Right lobe of liver (tissue), 4 donors: ENCODE results near the gene COQ8B.

Source experiments
- POLR2A ChIP-seq: fragments of 450-650 bp; IDR thresholded peaks from one replicate; pipeline ENCODE4 v1.6.1; 2017; ENCODE audit warnings: antibody characterized with exemption, mild to moderate bottlenecking
- TF ChIP-seq, protein P1 (sequence below), 4 donors: fragments of 200-600 bp in 3 of 4; fragments of 450-650 bp in 1 of 4; IDR thresholded peaks; one replicate each; pipeline versions ENCODE4 v1.5.1 to v1.8.0; 2016 to 2022; ENCODE audit warnings: antibody characterized with exemption in 4 of 4, mild to moderate bottlenecking in 2 of 4
- donor health status: DM: no; HTN: no; CAD: no.
- donor health status: DM: no; HTN: no; CAD: no.
- donor health status: DM: no; HTN: yes; CAD: no.

DNA sequence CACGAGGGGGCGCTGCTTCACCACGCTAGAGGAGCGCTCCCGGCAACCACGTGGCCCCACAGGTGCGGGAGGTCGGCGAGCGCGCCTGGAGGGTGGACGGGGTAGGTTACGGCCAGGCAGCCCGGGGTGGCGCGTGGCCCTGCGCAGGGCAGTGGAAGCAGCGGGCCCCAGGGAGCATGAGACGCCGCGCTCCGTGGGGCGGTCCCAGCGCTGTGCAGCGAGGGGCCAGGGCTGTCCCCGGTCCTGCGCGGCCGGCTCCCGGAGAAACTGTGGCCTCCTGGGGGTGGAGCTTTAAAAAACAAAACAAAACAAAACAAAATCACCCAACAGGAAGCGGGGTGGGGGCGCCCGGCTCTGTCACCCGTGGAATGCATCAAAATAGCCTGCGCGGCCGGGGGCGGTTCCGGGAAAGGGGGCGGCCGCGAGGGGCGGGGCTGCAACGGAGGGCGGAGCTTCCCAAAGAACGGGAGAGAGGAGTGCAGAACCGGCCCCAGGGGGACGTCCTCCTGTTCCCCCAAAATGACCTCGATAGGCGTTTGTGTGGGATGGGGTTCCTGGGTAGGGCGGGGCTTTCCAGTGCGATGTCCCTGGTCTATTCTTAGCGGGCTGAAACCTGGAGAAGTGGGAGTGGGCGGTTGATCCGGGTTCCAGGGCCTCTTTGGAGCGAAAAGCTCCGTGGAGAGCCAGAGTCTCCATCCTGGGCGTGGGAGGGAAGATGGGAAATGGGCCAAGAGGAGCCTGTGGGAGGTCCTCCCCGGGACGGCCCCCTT lies 53.6 kb downstream of the COQ8B start:
- TF ChIP-seq, protein P1, sequence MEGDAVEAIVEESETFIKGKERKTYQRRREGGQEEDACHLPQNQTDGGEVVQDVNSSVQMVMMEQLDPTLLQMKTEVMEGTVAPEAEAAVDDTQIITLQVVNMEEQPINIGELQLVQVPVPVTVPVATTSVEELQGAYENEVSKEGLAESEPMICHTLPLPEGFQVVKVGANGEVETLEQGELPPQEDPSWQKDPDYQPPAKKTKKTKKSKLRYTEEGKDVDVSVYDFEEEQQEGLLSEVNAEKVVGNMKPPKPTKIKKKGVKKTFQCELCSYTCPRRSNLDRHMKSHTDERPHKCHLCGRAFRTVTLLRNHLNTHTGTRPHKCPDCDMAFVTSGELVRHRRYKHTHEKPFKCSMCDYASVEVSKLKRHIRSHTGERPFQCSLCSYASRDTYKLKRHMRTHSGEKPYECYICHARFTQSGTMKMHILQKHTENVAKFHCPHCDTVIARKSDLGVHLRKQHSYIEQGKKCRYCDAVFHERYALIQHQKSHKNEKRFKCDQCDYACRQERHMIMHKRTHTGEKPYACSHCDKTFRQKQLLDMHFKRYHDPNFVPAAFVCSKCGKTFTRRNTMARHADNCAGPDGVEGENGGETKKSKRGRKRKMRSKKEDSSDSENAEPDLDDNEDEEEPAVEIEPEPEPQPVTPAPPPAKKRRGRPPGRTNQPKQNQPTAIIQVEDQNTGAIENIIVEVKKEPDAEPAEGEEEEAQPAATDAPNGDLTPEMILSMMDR (IDR thresholded peaks at IDR 0.05), result peak; percentile 97 to 99 (median 98)
- peak; percentile 14 for TF ChIP-seq POLR2A
